ENCODE results near the gene PARD3B.

PARD3B gene

GRCh38 chr2:204717591-204717990 is 172.3 kb downstream of the PARD3B start:
- no peak for DNase-seq

GRCh38 chr2:204718607-204719006 is 173.3 kb downstream of the PARD3B start:
- no peak for DNase-seq

GRCh38 chr2:204720874-204721273 is 175.6 kb downstream of the PARD3B start:
- no peak for DNase-seq

- no peak for DNase-seq
Measured at GRCh38 chr2:204722207-204722606, 176.9 kb downstream of the PARD3B start.

GRCh38 chr2:204722691-204723090 is 177.4 kb downstream of the PARD3B start:
- DNase-seq, result no peak

GRCh38 chr2:204725693-204726360 is 180.6 kb downstream of the PARD3B start:
- DNase-seq, result no peak

GRCh38 chr2:204726831-204727230 is 181.6 kb downstream of the PARD3B start:
- DNase-seq, result no peak

- no peak for DNase-seq
Measured at GRCh38 chr2:204727368-204727767, 182.1 kb downstream of the PARD3B start.

- DNase-seq, result no peak
Measured at GRCh38 chr2:204730603-204731002, 185.3 kb downstream of the PARD3B start.

- DNase-seq, result no peak
Measured at GRCh38 chr2:204732019-204732418, 186.7 kb downstream of the PARD3B start.

- no peak for DNase-seq
Measured at GRCh38 chr2:204737296-204737695, 192.0 kb downstream of the PARD3B start.

- no peak for DNase-seq
Measured at GRCh38 chr2:204738721-204739120, 193.4 kb downstream of the PARD3B start.

- DNase-seq, result no peak
Measured at GRCh38 chr2:204743393-204743960, 198.2 kb downstream of the PARD3B start.

GRCh38 chr2:204744506-204744905 is 199.2 kb downstream of the PARD3B start:
- DNase-seq, result no peak

- DNase-seq, result no peak
Measured at GRCh38 chr2:204748286-204748685, 203.0 kb downstream of the PARD3B start.

GRCh38 chr2:204749319-204749718 is 204.0 kb downstream of the PARD3B start:
- DNase-seq, result no peak

- no peak for DNase-seq
Measured at GRCh38 chr2:204750389-204750788, 205.1 kb downstream of the PARD3B start.

- no peak for DNase-seq
Measured at GRCh38 chr2:204751472-204751871, 206.2 kb downstream of the PARD3B start.

- DNase-seq, result no peak
Measured at GRCh38 chr2:204753841-204754240, 208.6 kb downstream of the PARD3B start.

- DNase-seq, result no peak
Measured at GRCh38 chr2:204754898-204755297, 209.6 kb downstream of the PARD3B start.

GRCh38 chr2:204763974-204764703 is 218.9 kb downstream of the PARD3B start:
- no peak for DNase-seq

GRCh38 chr2:204770735-204771134 is 225.5 kb downstream of the PARD3B start:
- no peak for DNase-seq

- DNase-seq, result no peak
Measured at GRCh38 chr2:204771721-204772120, 226.4 kb downstream of the PARD3B start.

GRCh38 chr2:204772546-204772945 is 227.3 kb downstream of the PARD3B start:
- no peak for DNase-seq
